ENCODE results near the gene FUBP3. TPM values are rescaled to one million over a fixed set of nuclear protein-coding genes. Genes with fewer than 3 reads are reported as not detected.

Gene FUBP3
- total and polyA plus RNA-seq, 3 donors from 2014 or later = 59.4 to 88.7 (median 85.3) TPM

DNA sequence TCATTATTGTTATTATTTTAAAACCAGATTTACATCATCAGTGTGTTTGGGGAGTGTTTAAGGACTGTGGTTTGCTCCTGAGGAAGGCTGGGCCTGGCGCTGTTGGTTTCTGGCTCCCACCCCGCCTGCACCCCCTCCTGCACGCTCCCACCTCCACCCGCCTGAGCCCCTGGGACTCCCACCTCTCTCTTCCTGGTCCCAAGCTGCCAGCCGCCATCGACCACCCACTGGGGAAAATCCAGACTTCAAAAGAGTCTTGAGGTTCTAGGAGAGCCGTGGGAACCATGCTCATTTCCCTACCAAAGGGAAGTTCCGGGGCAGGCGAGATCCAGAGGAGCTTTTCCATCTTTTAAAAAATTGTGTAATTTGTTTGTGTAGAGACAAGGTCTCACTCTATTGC lies 35.0 kb upstream of the FUBP3 start:
- Histone ChIP-seq H3K4me3 (no peak overlapping the region), H3K9me3 (no peaks in the 10 kb centered on the region), H3K4me1 (no peaks in the 10 kb centered on the region), H3K27ac (no peak overlapping the region), H3K36me3 (ENCODE audit: low read depth, missing control alignments) (no peaks in the 10 kb centered on the region), H3K27me3 (no peaks in the 10 kb centered on the region)
- intact Hi-C loops (cut with DNase I; ENCODE audit: low total_unique reads) = no loop called here
- no peak for DNase-seq
- TF ChIP-seq, protein P1, sequence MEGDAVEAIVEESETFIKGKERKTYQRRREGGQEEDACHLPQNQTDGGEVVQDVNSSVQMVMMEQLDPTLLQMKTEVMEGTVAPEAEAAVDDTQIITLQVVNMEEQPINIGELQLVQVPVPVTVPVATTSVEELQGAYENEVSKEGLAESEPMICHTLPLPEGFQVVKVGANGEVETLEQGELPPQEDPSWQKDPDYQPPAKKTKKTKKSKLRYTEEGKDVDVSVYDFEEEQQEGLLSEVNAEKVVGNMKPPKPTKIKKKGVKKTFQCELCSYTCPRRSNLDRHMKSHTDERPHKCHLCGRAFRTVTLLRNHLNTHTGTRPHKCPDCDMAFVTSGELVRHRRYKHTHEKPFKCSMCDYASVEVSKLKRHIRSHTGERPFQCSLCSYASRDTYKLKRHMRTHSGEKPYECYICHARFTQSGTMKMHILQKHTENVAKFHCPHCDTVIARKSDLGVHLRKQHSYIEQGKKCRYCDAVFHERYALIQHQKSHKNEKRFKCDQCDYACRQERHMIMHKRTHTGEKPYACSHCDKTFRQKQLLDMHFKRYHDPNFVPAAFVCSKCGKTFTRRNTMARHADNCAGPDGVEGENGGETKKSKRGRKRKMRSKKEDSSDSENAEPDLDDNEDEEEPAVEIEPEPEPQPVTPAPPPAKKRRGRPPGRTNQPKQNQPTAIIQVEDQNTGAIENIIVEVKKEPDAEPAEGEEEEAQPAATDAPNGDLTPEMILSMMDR (IDR thresholded peaks at IDR 0.05) = no peak
- TF ChIP-seq POLR2A (IDR thresholded peaks at IDR 0.05) = no peak
- WGBS, 2 donors = 71 to 81% methylated on average over 9 of the region's 9 CpGs

DNA sequence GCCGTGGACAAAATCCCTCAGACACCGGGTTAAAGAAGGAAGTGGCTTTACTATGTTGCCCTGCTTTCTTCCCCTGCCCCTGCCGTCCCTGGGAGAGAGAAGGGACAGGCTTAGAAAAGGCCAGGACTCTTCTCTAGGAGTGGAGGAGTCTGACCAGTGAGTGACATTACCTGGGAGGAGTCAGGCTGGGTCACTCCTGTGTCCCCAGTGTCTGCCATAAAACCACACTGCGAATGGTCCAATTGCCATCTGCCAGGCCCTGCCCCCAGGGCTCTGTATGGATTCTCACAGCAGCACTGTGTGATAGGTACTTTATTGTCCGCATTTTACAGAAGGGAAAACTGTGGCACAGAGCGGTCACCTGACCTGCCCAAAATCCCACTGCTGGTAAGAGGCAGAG lies 31.3 kb upstream of the FUBP3 start:
- Histone ChIP-seq H3K27me3 (no peaks in the 10 kb centered on the region), H3K36me3 (ENCODE audit: low read depth, missing control alignments) (no peaks in the 10 kb centered on the region), H3K4me1 (no peaks in the 10 kb centered on the region), H3K27ac (no peak overlapping the region), H3K4me3 (no peak overlapping the region), H3K9me3 (no peaks in the 10 kb centered on the region)
- intact Hi-C loops (cut with DNase I; ENCODE audit: low total_unique reads) = no loop called here
- TF ChIP-seq POLR2A (IDR thresholded peaks at IDR 0.05) = no peak
- TF ChIP-seq, protein P1 (IDR thresholded peaks at IDR 0.05) = no peak
- WGBS, 2 donors = 87 to 90% methylated on average over 6 of the region's 6 CpGs
- no peak for DNase-seq

DNA sequence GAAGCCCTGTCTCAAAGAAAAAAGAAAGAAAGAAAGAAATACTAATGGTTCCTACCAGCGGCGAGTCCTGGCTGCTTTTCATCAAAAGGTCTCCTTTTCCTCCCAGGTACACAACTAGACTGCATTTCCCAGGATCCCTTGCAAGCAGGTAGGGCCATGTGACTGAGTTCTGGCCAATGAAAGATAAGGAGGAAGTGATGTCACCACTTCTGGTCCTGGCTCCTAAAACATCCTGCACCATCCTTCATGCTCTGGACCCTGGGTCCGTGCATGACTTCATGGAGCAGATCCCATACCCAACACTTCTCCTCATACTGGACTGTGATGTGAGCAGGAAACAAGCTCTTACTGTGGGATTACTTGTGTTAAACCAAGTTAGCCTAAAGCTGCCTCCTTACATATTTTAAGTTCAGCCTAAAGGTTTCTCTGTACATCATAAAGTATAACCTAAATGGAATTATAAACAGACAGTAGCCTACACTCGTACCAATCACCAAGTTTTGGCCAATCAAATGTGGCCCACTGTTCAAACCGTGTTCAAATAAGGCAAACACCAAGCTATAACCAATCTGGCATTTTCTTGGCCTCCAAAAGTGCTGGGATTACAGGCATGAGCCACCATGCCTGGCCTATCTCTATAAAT lies 30.2 kb upstream of the FUBP3 start:
- Histone ChIP-seq H3K27me3 (no peaks in the 10 kb centered on the region), H3K4me1 (no peaks in the 10 kb centered on the region), H3K9me3 (no peaks in the 10 kb centered on the region), H3K4me3 (no peak overlapping the region), H3K27ac (no peak overlapping the region), H3K36me3 (ENCODE audit: low read depth, missing control alignments) (no peaks in the 10 kb centered on the region)
- intact Hi-C loops (cut with DNase I; ENCODE audit: low total_unique reads) = no loop called here
- WGBS, 2 donors = 93 to 94% methylated on average over 5 of the region's 5 CpGs
- TF ChIP-seq, protein P1 (IDR thresholded peaks at IDR 0.05) = no peak
- TF ChIP-seq POLR2A (IDR thresholded peaks at IDR 0.05) = no peak
- DNase-seq = no peak

DNA sequence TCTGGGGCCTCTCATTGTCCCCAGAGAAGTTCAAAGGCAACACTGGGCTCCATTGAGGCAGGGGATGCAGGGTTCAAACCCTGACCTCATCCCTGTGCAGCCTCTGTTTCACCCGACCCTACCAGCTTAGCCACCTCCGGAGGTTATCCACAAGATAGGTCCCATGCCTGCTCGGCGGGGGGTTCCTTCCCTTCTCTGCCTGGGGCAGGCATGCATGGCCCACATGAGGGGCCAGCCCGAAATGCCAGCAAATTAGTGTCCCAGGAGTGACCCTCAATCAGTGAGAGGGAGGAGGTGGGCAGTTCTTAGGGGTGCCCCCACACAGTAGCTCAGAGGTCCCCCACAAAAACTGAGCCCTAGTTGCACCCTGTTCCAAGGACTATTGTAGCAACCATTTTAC lies 24.8 kb upstream of the FUBP3 start:
- H3K27ac ChIP-seq = no peak overlapping the region
- intact Hi-C loops (cut with DNase I; ENCODE audit: low total_unique reads) = no loop called here

More for the DNA sequence above, 24.8 kb upstream of the FUBP3 start:
- no peak for TF ChIP-seq POLR2A (IDR thresholded peaks at IDR 0.05)
- TF ChIP-seq, protein P1 (IDR thresholded peaks at IDR 0.05) = no peak
- DNase-seq = no peak
- Histone ChIP-seq H3K27me3 (no peaks in the 10 kb centered on the region), H3K9me3 (no peaks in the 10 kb centered on the region), H3K4me1 (no peaks in the 10 kb centered on the region), H3K4me3 (no peak overlapping the region), H3K36me3 (ENCODE audit: low read depth, missing control alignments) (no peaks in the 10 kb centered on the region)
- 91 to 96% methylated on average over 4 to 5 of the region's 5 CpGs for WGBS, 2 donors
